Cardiac muscle cell (in vitro differentiated cells and primary cell): Measurements from ENCODE around the gene TRIM14. TPM values are rescaled to one million over a fixed set of nuclear protein-coding genes. Genes with fewer than 3 reads are reported as not detected.
"Not testable (repeated sequence)": the region's sequence is repeated elsewhere in the genome, so short reads cannot be mapped to it uniquely, and the experiment has no call there.

Source experiments
- DNase-seq, 2 donors: peaks; one replicate each; pipeline versions ENCODE4 v3.0.0 to v3.0.0-alpha.2; 2010 to 2017; ENCODE audit warnings: low read depth in 1 of 2, low spot score in 1 of 2
- H3K27ac ChIP-seq: fragments of 200-600 bp; sonication (generic); 2 replicates; pipeline ENCODE4 v1.5.1; 2016
- H3K27me3 ChIP-seq: fragments of 200-600 bp; sonication (generic); 2 replicates; pipeline ENCODE4 v1.6.0; 2016; ENCODE audit warnings: control low read depth
- H3K36me3 ChIP-seq: fragments of 200-600 bp; sonication (generic); 2 replicates; pipeline ENCODE4 v1.5.1; 2016; ENCODE audit warnings: control low read depth
- H3K4me1 ChIP-seq: fragments of 200-600 bp; sonication (generic); 2 replicates; pipeline ENCODE4 v1.8.1; 2017; ENCODE audit warnings: low read depth, mild to moderate bottlenecking, mixed run types
- H3K4me3 ChIP-seq: fragments of 200-600 bp; sonication (generic); 2 replicates; pipeline ENCODE4 v1.5.1; 2016; ENCODE audit warnings: mild to moderate bottlenecking
- H3K9me3 ChIP-seq: fragments of 200-600 bp; sonication (generic); 2 replicates; pipeline ENCODE4 v1.5.1; 2017; ENCODE audit warnings: low read depth, mild to moderate bottlenecking, control low read depth
- CTCF ChIP-seq: IDR thresholded peaks from 2 replicates; pipeline ENCODE4 v1.5.1; 2012; ENCODE audit warnings: low read depth, mild to moderate bottlenecking, low read length
- polyA plus RNA-seq: library from polyadenylated mRNA; unstranded; fragments of >200 nt; fragmentation: Nextera tagmentation; extraction: Ambion mirVana; gene quantifications from 2 replicates; pipeline ENCODE4 v1.2.1, GENCODE V29; 2016
- total RNA-seq: library from RNA; depleted of rRNA; stranded (reverse); fragments of >200 nt; gene quantifications from 2 replicates; pipeline ENCODE4 v1.2.3, GENCODE V29; 2016

TRIM14 gene
- total and polyA plus RNA-seq, 2 experiments from 2014 or later: 0.57 to 1.5 TPM

GRCh38 chr9:98127226-98127625 is 8.2 kb upstream of the TRIM14 start:
- no peaks in the 10 kb centered on the region for H3K36me3 ChIP-seq
- H3K9me3 ChIP-seq: no peaks in the 10 kb centered on the region
- no peak for TF ChIP-seq CTCF

GRCh38 chr9:98124637-98125426 is 5.8 kb upstream of the TRIM14 start:
- H3K27ac ChIP-seq: no peak overlapping the region
- DNase-seq: no peak
- no peaks in the 10 kb centered on the region for H3K36me3 ChIP-seq
- no peak overlapping the region for H3K4me3 ChIP-seq
- H3K4me1 ChIP-seq: no peaks in the 10 kb centered on the region
- no peaks in the 10 kb centered on the region for H3K9me3 ChIP-seq
- H3K27me3 ChIP-seq: no peaks in the 10 kb centered on the region
- TF ChIP-seq CTCF: no peak

More at GRCh38 chr9:98127226-98127625, 8.2 kb upstream of the TRIM14 start:
- Histone ChIP-seq H3K27me3 (no peaks in the 10 kb centered on the region), H3K4me1 (no peaks in the 10 kb centered on the region), H3K27ac (no peak overlapping the region), H3K4me3 (no peak overlapping the region)
- no peak for DNase-seq

GRCh38 chr9:98124091-98124490 is 5.1 kb upstream of the TRIM14 start:
- not testable (repeated sequence) for H3K27me3 ChIP-seq, H3K27ac ChIP-seq, DNase-seq, H3K36me3 ChIP-seq, H3K4me1 ChIP-seq, H3K4me3 ChIP-seq, H3K9me3 ChIP-seq

- Histone ChIP-seq H3K27me3 (no peaks in the 10 kb centered on the region), H3K27ac (no peak overlapping the region), H3K4me1 (no peaks in the 10 kb centered on the region)
These were observed 2.0 kb upstream of the TRIM14 start for GRCh38 chr9:98121058-98121457.

GRCh38 chr9:98120476-98120875 is 1.5 kb upstream of the TRIM14 start:
- H3K27me3 ChIP-seq: no peaks in the 10 kb centered on the region
- H3K4me3 ChIP-seq: no peak overlapping the region
- no peak for DNase-seq
- H3K36me3 ChIP-seq: no peaks in the 10 kb centered on the region
- no peak for TF ChIP-seq CTCF
- H3K27ac ChIP-seq: no peak overlapping the region
- H3K9me3 ChIP-seq: no peaks in the 10 kb centered on the region
- no peaks in the 10 kb centered on the region for H3K4me1 ChIP-seq

More at GRCh38 chr9:98121058-98121457, 2.0 kb upstream of the TRIM14 start:
- Histone ChIP-seq H3K4me3 (no peak overlapping the region), H3K36me3 (no peaks in the 10 kb centered on the region), H3K9me3 (no peaks in the 10 kb centered on the region)
- no peak for TF ChIP-seq CTCF
- peak in 1 of 2 donors; percentile 12 for DNase-seq

- DNase-seq: peak in 1 of 2 donors; percentile 32
- H3K36me3 ChIP-seq: no peaks in the 10 kb centered on the region
- no peaks in the 10 kb centered on the region for H3K9me3 ChIP-seq
- no peak overlapping the region for H3K4me3 ChIP-seq
- no peaks in the 10 kb centered on the region for H3K4me1 ChIP-seq
- no peaks in the 10 kb centered on the region for H3K27me3 ChIP-seq
- no peak for TF ChIP-seq CTCF
- no peak overlapping the region for H3K27ac ChIP-seq
These were observed 910 bp downstream of the TRIM14 start for GRCh38 chr9:98117984-98118639.

GRCh38 chr9:98117097-98117496 is 1.9 kb downstream of the TRIM14 start:
- not testable (repeated sequence) for H3K27me3 ChIP-seq, H3K4me1 ChIP-seq, H3K4me3 ChIP-seq, H3K27ac ChIP-seq, H3K9me3 ChIP-seq, H3K36me3 ChIP-seq, DNase-seq
